Panc1 (cell line): ENCODE measurements around the gene SMG1. TPM values are rescaled to one million over a fixed set of nuclear protein-coding genes. Genes with fewer than 3 reads are reported as not detected.

Source experiments
- ATAC-seq: fragments of 200-7000 bp; cut with Tn5 transposase; 2 replicates; pipeline ENCODE4 v1.9.1; 2020; ENCODE audit warnings: mild to moderate bottlenecking, moderate library complexity
- BruUV-seq: library from RNA; stranded (reverse); fragments of 400-500 nt; replicated peaks from 2 replicates; lab custom pipeline; 2021; lab: Mats Ljungman, UMichigan
- CTCF ChIA-PET: fragments of 300-600 bp; sonication (Branson Sonifier 250); formaldehyde crosslinking; loops from one replicate; lab custom pipeline; 2022; ENCODE audit warnings: antibody characterized with exemption; lab: Charles Lee
- POLR2A ChIA-PET: fragments of 300-600 bp; sonication (Branson Sonifier 250); formaldehyde crosslinking; loops from one replicate; lab custom pipeline; 2022; ENCODE audit warnings: antibody characterized with exemption; lab: Charles Lee
- DNase-seq: peaks from one replicate; pipeline ENCODE4 v3.0.0-alpha.2; 2010; ENCODE audit warnings: low read depth, low spot score
- H3K27ac ChIP-seq: 2 replicates; pipeline ENCODE4 v1.5.1; 2011; ENCODE audit warnings: mild to moderate bottlenecking, low read length, inconsistent platforms
- H3K27me3 ChIP-seq: fragments of 200-500 bp; sonication (Bioruptor generic); 2 replicates; pipeline ENCODE4 v1.6.0; 2014; ENCODE audit warnings: low read length, inconsistent platforms; ENCODE audit not compliant: control insufficient read depth, insufficient read depth
- H3K36me3 ChIP-seq: fragments of 200-500 bp; sonication (Bioruptor generic); 2 replicates; pipeline ENCODE4 v1.5.1; 2014; ENCODE audit warnings: inconsistent platforms, mild to moderate bottlenecking, low read length, moderate library complexity; ENCODE audit not compliant: control insufficient read depth, insufficient read depth
- H3K4me1 ChIP-seq: 2 replicates; pipeline ENCODE4 v1.5.1; 2011; ENCODE audit warnings: inconsistent platforms, mild to moderate bottlenecking, low read length, moderate library complexity; ENCODE audit not compliant: control insufficient read depth, insufficient read depth
- H3K4me3 ChIP-seq, 2 experiments: 2 replicates each; pipeline ENCODE4 v1.5.1; 2011 to 2012; ENCODE audit warnings: low read depth in 2 of 2, low read length in 2 of 2, mild to moderate bottlenecking in 2 of 2, inconsistent platforms in 1 of 2, moderate library complexity in 1 of 2
- H3K9me3 ChIP-seq: fragments of 200-500 bp; sonication (Bioruptor generic); 2 replicates; pipeline ENCODE4 v1.5.1; 2014; ENCODE audit warnings: low read depth, mild to moderate bottlenecking, inconsistent platforms, low read length, moderate library complexity; ENCODE audit not compliant: control insufficient read depth, insufficient read depth
- CTCF ChIP-seq: fragments of 450-650 bp; IDR thresholded peaks from 2 replicates; pipeline ENCODE4 v1.5.1; 2017; ENCODE audit warnings: mild to moderate bottlenecking
- POLR2AphosphoS5 ChIP-seq: IDR thresholded peaks from 2 replicates; pipeline ENCODE4 v1.6.1; 2012; ENCODE audit warnings: mild to moderate bottlenecking, low read depth, low read length, moderate library complexity
- REST ChIP-seq, 2 experiments: IDR thresholded peaks; 2 replicates each; pipeline ENCODE4 v1.6.1; 2011 to 2012; ENCODE audit warnings: low read depth in 2 of 2, control low read depth in 1 of 2, low read length in 1 of 2, mild to moderate bottlenecking in 1 of 2, moderate library complexity in 1 of 2; ENCODE audit not compliant: insufficient read depth in 1 of 2
- SIN3A ChIP-seq: IDR thresholded peaks from 2 replicates; pipeline ENCODE4 v1.6.1; 2012; ENCODE audit warnings: low read depth, mild to moderate bottlenecking, low read length, moderate library complexity, borderline replicate concordance; ENCODE audit not compliant: insufficient read depth
- in situ Hi-C: cut with HindIII; loops from 2 replicates; pipeline ENCODE4 v1.10.0; 2016; ENCODE audit warnings: low sequenced_read_pairs, low pct_unique_long_range_greater_than_20kb
- intact Hi-C: fragments of 100-400 bp; cut with micrococcal nuclease; formaldehyde crosslinking; loops from one replicate; pipeline ENCODE4 v1.10.0; 2022; ENCODE audit not compliant: unreplicated experiment
- total RNA-seq: library from RNA; stranded (reverse); gene quantifications from one replicate; pipeline ENCODE4 v1.2.1, GENCODE V29; 2021; ENCODE audit not compliant: unreplicated experiment

SMG1 gene
- total RNA-seq, 1 experiment from 2014 or later: 113 TPM

GRCh38 chr16:18799500-18799899 is 126.7 kb downstream of the SMG1 start:
- TF ChIP-seq CTCF: no peak
- no peak for TF ChIP-seq POLR2AphosphoS5
- TF ChIP-seq REST (IDR thresholded peaks at IDR 0.05; ENCODE audit: insufficient read depth in 1 of 2, low read depth in 2 of 2, low read length in 1 of 2): no peak
- H3K9me3 ChIP-seq: no peaks in the 10 kb centered on the region
- H3K27me3 ChIP-seq: no peaks in the 10 kb centered on the region
- no peak for DNase-seq
- peaks cover 40% of the 10 kb centered on the region for H3K4me1 ChIP-seq
- H3K27ac ChIP-seq: peak overlapping the region; percentile 93
- intact Hi-C loops: no loop called here
- in situ Hi-C loops: no loop called here
- peaks cover 38% of the 10 kb centered on the region for H3K36me3 ChIP-seq
- ChIA-PET POLR2A (no interaction called here), CTCF (no interaction called here)
- BruUV-seq: no TSS peak
- peak overlapping the region; percentile 90 to 94 for H3K4me3 ChIP-seq
- ATAC-seq: no peak

- Histone ChIP-seq H3K36me3 (peaks cover 47% of the 10 kb centered on the region), H3K4me3 (no peak overlapping the region), H3K4me1 (peaks cover 28% of the 10 kb centered on the region), H3K27me3 (no peaks in the 10 kb centered on the region), H3K9me3 (no peaks in the 10 kb centered on the region), H3K27ac (no peak overlapping the region)
- no peak for TF ChIP-seq SIN3A
- no peak for TF ChIP-seq POLR2AphosphoS5
- TF ChIP-seq REST (IDR thresholded peaks at IDR 0.05; ENCODE audit: insufficient read depth in 1 of 2, low read depth in 2 of 2, low read length in 1 of 2): no peak
- TF ChIP-seq CTCF: no peak
- intact Hi-C loops: no loop called here
- ATAC-seq: no peak
- BruUV-seq: no TSS peak
- DNase-seq: no peak
- POLR2A ChIA-PET: interaction anchor here (0.6 kb wide), 1 partner anchor 655 kb away, joined by 3 read pairs; no protein-coding TSS in a partner anchor
- CTCF ChIA-PET: no interaction called here
- in situ Hi-C loops: no loop called here
These were observed 128.5 kb downstream of the SMG1 start for GRCh38 chr16:18797746-18798145.
